Activated gamma-delta T cell (primary cell): ENCODE results near the gene TBC1D22B.
"Not testable (repeated sequence)": the region's sequence is repeated elsewhere in the genome, so short reads cannot be mapped to it uniquely, and the experiment has no call there.

Experiments
- DNase-seq: peaks from one replicate; lab custom pipeline; 2025; lab: John Stamatoyannopoulos, UW

Gene TBC1D22B

DNA sequence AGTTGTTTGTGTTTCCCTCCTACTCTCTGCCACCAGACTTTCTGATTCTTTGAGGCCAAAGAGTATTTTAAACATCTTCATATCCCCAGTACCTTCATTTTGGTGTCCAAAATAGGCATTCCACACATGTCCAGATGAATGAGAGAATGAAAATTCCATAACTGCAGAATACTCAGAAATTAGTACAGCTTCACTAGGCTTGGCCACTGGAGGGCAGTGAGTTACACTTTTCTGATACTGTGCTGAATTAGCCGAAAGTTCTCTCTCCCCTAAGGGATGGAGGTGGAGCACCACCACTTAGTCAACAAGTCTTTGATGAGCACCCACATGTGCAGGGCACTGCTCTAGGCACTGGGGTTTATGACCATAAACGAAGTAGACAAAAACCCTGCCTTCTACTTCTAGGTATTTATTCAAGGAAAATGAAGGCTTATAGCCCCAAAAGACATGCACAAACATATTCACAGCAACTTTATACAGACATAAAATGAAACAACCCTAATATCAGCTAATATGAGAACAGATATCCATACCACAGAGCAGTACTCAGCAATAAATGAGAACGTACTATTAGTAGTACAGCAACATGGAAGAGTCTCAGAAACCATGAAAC is 46.4 kb downstream of the TBC1D22B start:
- DNase-seq, result no peak

DNA sequence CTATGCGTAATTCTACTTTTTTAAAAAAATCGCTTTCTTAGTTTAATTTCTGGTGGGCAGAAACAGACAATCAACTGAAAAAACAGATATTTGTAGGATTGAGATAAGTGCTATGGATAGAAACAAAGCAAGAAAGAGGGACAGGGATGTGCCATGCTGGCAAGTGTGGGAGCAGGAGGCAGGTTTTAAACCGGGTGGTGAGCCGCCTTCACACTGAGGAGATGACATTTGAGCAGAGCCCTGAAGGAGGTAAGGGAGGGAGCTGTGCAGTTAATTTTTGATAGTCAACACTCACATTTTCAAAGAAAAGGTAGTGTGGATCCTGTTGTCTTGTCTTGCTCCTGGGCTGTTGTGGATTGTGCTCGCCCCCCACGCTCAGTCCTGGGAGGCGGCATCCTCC is 47.2 kb downstream of the TBC1D22B start:
- DNase-seq, result no peak

DNA sequence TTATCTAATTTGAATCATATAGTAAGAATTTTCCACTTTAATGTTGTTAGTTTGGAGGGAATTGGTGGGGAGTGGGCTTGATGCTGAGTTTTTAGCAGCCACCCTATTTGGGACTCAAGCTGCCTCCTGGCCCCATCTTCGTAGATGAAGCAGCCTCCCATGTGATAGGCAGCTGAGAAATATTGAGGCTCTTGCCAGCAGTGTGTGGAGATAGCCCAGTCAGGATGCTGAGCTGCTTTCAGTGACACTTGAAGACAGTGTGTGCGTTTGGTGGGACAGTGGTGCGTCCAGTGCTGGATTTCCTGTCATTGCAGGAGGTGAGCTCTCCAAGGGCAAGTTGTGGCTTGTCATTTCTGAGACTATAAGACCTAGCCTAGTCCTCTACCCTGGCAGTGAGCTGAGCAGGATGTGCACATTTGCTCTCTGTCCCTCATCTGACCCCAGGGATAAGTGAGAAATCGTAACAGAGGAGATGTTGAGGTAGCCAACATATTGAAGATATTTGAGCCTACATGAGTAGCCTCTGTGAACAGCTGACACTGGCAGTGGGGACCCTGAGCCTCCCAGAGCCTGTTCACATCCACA is 48.4 kb downstream of the TBC1D22B start:
- no peak for DNase-seq

DNA sequence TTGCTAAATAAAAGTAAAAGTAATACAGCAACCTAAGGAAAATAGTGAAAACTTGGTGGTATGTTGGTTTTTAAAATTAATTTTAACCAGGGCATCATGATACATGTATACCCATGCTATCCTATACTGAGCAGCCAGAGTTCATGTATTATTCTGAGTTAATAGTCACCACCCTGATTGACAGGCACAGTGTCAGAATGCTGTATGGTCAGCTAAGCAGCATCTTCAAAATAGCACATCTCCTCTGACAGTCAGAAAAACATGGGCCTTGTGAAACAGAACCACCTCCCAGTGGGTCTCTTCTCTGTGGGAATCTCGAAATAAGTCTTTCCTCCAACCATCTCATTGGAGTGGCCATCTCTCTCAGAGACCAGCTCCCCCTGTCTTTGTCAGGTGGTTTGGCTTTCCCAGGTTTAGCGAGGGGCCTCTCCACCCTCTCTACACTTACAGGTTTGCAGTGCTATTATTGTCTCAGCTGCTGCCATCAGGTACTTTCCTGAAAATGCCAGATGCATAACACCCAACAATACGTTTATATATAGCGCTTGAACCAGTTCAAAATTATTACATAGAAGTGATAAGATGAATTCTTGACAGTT is 49.2 kb downstream of the TBC1D22B start:
- DNase-seq, result no peak

DNA sequence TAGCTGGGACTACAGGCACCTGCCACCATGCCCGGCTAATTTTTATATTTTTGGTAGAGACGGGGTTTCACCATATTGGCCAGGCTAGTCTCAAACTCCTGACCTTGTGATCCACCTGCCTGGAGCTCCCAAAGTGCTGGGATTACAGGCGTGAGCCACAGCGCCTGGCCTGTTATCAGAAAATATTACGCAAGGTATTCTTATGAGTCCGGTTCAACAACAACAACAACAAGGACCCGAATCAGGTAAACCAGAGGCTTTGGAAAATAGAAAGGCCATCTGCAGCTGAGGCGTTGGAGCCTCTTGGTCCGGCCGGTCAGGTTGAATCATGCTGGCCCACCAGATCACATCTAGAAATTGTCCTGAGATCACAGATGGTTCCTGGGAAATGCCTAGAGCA is 49.9 kb downstream of the TBC1D22B start:
- not testable (repeated sequence) for DNase-seq

DNA sequence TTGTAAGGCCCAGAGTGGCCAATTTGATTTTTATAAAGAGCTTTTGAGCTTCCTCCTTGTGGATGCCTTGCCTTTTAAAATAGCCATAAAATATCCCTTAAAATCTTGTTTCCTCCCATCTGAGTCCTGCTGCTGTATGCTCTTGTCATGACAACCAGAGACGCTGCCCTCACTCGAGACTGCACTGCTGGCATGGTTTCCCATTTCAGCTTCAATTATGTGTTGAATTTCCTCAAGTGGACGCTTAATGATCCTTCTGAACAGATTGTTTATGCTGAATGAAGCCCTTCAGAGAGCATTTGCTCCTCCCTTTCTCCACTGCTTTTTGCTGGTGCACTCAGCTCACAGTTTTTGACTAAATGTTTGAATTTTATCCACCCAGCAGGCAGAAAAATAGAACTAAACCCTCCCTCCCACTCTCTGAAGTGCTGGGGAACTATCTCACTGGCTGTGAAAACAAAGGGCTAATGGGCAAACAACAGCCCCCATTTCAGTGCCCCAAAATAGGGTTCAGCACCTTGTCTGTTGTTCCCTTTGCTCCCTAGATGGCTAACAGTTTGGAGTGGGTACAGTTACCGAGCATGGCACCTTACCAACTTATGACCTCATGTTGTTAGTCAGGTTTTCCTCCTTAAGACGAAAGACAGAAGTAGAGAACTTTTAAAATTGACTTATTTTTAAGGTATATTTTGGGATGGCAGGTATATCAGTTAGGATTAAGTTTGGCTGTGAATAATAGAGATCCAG is 50.7 kb downstream of the TBC1D22B start:
- DNase-seq, result no peak

DNA sequence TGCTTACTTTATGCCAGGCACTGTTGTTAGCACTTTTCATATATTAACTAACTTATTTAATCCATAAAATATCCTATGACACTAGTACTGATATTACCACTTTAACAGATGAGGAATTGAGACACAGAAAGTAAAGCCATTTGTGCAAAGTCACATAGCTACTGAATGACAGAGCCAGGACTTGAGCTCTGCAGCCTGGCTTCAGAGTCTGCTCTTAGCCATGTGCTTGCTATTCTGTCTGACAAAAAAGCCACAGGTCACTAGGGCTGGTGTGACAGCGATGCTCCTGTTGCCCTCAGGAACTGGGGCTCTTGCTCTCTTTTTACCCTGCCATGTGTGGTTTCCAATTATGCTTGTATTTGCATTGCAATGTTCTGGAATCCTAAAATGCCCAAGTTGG is 51.5 kb downstream of the TBC1D22B start:
- no peak for DNase-seq

DNA sequence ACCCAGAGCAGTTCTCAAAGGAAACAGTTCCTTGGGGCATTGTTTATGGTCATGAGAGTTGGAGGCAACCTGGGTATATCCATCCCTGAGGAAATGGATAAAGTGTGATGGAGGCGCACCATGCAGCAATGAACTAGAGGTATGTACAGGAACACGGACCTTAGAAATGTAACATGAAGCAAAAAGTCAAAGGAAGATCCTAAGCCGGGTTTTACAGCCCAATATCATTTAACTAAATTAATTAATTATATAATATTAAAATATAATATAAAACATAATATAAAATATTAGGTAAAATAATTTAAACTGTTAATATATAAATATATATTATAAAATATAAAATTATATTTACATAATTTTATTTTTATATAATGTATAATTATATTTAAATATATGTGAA is 52.1 kb downstream of the TBC1D22B start:
- DNase-seq, result no peak

DNA sequence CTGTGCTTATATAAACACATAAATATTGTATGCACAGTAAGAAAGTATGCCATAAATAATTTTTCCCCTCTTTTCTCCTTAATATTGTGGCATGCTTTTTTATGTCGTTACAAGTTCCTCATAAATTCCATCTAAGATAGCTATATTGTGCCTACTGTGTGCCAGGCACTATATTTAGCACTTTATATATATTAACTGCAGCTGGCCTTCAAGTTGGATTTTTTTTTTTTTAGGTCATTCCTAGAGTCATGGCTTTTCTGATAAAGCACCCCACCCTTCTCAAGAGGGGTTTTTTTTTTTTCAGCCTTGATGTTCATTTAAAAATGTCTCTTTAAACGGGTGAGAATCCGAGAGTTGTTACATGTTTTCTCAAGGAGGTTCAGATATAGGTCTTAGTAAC is 53.4 kb downstream of the TBC1D22B start:
- no peak for DNase-seq

DNA sequence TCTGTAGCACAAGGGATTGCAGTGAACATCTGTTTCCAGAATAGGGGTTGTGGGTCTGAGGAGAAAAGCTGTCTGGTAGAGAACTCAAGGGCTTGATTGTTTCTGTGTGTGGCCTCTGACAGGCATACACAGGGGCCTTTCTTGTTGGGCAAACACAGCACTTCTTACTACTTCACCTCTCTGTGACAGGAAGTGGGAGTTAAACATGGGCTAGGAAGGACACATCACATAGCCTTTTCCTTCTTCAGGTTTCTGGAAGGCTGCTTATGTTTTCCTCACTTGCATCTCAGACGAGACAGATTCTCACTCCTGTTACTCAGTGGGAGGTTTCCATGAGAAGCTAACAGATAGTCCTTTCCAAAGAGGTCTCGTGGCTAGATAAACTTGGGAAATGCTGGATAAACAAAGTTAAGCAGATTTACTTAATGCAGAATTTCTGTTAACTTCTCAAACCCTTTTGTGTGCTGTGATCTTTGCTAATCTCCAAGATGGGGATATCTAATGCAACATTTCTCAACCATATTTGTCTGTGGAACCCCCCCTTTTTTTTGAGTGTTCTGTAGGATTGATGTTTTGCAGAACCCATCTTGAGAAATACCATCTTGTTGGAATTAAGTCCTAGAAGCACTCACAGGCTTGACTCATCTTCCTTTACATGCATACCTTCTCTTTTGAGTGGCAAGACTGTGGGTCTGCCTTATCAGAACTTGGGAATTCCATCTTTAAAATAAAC is 54.3 kb downstream of the TBC1D22B start:
- no peak for DNase-seq

DNA sequence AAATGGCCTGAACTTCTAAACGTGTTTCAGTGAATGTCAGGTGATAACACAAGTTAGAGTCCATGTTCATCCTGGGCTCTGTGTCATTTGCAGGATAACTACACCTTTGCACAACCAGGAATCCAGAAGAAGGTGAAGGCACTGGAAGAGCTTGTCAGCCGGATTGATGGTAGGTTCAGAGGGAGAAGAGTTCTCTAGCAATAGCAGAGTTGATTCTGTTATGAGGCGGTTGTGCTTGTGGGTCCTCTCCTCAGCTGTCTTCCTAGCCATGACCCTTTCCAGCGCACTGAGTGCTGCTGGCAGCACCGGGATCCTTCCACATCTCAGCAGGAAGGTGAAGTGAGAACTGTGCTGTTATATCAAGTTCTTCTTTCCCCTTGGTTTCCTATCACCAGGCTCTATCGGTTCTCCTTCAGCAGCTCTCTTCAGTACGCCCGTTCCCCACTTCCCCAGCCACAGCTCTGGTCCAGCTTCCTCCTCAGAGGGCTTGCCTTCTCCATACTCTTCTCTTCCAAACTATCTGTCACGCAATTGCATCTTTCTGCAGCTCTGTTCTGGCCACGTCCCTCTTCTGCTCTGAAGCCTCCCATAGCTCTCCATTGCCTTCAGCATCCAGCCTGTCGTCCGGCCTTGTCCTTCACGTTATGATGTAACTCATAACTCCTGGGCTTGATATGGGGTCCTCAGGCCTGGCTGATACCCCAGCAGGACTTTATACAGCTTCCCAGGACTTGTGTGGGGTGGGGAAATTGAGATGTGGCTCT is 56.3 kb downstream of the TBC1D22B start:
- no peak for DNase-seq

DNA sequence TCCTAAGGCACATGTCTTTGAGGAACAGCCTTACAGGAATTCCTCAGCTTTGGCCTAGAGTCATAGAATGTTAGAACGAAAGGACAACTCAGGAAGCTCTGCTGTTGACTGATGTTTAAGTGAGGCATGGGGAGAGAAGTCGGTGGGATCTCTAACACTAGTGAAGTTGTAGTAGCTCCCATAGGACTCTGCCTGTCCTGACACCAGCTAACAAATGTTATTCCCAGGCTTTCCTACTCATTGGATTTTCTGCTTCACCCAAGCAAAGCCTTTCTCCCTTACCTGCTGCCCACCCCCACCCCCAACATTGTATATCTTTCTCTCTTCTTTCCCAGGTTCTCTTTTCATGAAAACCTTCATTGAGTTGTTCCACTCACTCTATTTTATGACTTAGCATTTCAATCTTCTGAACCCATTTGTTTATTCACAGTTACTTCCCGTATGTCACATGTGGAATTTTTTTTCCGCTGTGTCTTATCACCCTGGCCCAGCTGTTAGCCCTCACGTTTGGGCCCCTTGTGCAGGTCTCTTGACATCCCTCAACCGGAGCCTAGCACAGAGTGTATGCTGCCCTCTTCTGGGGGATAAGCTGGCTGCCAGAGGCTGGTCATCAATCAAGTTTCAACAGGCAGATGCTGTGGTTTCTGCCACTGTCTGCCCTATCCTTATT is 57.0 kb downstream of the TBC1D22B start:
- no peak for DNase-seq

DNA sequence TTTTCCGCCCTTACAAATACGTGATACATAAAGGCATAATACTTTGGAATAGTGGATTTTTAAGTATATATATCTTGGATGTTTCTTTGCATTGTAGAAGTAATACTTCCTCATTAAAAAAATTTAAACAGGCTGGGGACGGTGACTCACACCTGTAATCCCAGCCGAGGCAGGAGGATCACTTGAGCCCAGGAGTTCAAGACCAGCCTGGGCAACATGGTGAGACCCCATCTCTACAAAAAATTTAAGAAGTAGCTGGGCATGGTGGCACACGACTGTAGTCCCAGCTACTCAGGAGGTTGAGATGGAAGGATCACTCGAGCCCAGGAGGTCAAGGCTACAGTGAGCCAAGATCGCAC is 57.6 kb downstream of the TBC1D22B start:
- DNase-seq, result no peak

DNA sequence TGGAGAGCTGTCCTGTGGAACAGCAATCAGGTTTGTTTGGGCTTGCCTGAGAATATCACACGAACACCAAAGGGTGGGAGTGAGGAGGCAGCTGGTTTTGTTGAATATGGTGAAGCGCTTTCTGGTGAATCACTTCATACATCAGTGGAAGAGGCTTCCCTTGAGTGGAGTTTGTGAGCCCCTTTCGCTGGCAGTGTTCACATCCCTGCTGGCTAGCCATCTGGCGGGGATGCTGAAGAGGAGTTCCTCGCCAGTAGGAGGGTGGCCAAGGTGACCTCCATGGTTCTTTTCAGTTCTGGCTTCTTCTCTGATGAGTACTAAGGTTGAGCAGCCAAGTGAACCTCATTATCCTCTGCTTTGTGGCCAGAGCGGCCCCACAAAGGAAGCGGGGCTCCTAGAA is 58.5 kb downstream of the TBC1D22B start:
- no peak for DNase-seq

DNA sequence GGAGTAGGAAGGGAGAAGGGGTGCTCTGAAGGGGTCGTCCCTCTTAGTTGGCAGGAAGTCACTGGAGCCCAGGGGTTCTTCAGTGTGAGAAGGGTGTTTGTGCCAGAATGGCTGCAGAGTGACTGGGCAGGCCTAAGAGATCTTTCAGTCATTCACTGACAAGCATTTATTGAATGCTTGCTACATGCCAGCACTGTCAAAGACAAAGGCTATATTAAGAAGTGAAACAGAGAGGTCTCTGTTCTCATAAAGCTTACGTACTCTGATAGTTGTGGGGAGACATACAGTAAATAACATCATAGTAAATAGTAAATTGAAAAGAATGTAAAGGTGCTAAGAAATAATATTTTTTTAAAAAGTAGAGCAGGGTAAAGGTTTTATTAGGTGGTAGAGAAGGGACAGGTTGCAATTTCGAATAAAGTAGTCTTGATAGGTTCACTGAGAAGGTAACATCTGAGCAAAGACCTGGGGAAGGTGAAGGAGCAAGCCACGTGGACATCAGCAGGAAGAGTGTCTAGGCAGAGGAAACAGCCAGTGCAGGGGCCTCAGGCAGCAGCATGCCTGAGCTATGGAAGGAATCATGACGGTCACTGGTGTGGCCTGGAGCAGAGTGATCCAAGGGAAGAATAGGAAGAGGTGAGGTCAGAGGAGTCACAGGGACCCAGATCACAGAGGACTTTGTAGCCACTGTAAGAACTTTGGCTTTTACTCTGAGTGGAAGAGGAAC is 59.9 kb downstream of the TBC1D22B start:
- no peak for DNase-seq

DNA sequence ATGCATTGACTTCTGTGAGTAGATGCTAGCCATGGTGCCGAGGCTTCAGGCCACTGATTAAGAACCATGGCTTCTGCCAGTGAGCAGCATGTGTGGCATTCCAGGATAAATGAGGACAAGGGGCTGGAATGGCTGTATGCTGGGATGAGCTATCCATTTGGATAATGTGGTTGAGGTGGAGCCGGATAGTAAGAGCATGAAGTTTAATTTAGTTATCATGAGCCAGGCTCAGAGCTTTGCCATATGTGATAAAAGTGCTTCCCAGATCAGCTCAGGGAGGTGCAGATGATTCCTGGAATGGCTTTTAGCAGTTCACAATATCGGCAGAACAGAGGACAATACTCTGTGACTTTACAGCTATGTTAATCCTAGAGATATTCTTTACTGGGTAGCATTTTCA is 61.6 kb downstream of the TBC1D22B start:
- no peak for DNase-seq

DNA sequence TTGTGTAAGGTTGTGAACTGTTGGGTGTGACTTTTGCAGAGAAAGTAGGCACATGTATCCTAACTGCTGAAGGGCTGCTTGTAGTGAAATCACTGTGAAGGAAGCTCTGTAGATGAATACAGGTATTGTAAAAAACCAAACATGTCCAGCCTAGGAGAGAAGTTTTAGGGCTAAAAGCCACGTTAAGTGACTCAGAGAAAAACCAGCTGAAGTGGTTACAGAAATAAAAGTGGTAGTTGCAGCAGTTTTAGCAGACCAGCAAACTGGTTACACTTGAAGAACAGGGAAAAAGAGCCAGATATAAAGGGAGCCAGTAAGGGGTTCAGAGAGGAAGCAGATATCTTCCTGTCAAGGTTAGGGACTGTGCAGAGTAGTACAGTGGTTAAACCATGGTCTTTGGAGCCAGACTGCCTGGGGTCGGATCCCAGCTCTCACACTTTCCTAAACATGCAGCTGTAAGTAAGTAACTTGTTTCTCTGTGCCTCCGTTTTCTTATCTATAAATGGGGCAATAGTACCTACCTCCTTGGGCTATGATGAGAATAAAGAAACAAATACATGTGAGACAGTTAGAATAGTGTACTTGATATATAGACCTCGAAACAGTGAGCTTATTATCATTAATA is 62.4 kb downstream of the TBC1D22B start:
- DNase-seq, result no peak

DNA sequence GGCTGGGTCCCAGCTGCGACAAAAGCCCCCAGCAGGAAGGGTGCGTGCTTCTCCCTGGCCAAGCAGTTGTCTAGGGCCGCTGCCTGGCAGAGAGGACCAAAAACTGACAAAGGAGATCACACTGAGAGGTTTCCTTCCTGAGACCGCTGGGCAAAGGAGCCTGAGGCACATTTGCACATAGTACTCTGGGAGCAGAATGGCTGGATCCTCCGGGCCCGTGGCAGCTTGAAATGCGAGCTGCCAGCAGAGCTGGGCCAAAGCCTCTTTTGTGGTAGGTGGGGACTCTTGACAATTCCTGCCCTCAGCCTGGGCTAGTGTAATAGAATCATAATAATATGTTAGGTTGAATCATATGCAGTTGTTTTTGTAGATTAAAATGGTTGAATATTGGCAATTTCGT is 63.1 kb downstream of the TBC1D22B start:
- DNase-seq, result no peak

DNA sequence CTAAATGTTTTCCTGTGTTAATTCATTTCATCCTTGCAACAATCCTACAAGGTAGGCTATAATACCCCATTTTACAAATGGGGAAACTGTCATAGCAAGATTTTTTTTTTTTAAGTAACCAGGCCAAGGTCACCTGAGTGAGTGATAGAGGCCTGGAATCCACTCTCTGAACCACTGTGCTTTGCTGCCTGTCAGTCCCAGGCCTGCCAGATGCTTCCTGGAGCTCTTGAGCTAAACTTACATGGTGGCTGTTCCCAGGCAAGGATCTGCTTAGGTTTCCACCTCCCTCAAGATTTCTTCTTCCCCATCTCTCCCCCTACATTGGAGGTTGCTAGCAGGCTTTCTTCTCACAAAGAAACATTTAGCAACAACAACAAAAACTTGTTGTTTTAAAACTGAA is 63.5 kb downstream of the TBC1D22B start:
- DNase-seq, result no peak
